ENCODE results near the gene PPM1L. TPM values are rescaled to one million over a fixed set of nuclear protein-coding genes. Genes with fewer than 3 reads are reported as not detected.

Gene PPM1L
- total RNA-seq, 2 donors from 2014 or later: 15.0 to 15.6 TPM

DNA sequence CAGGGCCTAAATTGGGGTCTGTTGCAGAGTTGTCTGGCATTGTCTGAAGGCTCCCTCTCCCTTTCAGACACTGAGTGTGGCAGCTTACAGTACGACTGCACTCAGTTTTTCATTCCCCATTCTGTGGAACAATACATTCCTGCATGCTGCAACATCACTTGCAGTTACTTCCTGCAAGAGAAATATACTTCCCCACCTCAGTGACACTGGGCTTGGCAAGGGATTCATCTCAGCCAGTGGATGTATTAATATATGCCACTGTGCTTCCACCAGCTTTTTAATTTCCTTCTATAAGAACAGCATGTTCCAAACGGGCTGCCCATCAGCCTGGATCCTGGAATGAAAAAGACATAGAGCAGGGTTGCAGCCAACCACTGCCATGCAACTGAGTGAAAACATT is 326.0 kb downstream of the PPM1L start:
- Histone ChIP-seq H3K27ac (no peak overlapping the region), H3K4me3 (no peak overlapping the region), H3K9me3 (no peaks in the 10 kb centered on the region), H3K27me3 (no peaks in the 10 kb centered on the region), H3K9ac (ENCODE audit: low read depth in 2 of 2, low read length in 2 of 2) (no peak overlapping the region), H3K4me1 (no peaks in the 10 kb centered on the region), H3K36me3 (no peaks in the 10 kb centered on the region)
- TF ChIP-seq, protein P1, sequence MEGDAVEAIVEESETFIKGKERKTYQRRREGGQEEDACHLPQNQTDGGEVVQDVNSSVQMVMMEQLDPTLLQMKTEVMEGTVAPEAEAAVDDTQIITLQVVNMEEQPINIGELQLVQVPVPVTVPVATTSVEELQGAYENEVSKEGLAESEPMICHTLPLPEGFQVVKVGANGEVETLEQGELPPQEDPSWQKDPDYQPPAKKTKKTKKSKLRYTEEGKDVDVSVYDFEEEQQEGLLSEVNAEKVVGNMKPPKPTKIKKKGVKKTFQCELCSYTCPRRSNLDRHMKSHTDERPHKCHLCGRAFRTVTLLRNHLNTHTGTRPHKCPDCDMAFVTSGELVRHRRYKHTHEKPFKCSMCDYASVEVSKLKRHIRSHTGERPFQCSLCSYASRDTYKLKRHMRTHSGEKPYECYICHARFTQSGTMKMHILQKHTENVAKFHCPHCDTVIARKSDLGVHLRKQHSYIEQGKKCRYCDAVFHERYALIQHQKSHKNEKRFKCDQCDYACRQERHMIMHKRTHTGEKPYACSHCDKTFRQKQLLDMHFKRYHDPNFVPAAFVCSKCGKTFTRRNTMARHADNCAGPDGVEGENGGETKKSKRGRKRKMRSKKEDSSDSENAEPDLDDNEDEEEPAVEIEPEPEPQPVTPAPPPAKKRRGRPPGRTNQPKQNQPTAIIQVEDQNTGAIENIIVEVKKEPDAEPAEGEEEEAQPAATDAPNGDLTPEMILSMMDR (IDR thresholded peaks at IDR 0.05): no peak
- intact Hi-C loops (cut with DNase I): no loop called here
- no peak for DNase-seq

- H3K4me3 ChIP-seq: no peak overlapping the region
- intact Hi-C loops (cut with DNase I): no loop called here
- H3K27ac ChIP-seq: no peak overlapping the region
- no peak for DNase-seq
- no peaks in the 10 kb centered on the region for H3K4me1 ChIP-seq
- H3K27me3 ChIP-seq: no peaks in the 10 kb centered on the region
- H3K9me3 ChIP-seq: no peaks in the 10 kb centered on the region
- TF ChIP-seq, protein P1 (IDR thresholded peaks at IDR 0.05): no peak
- no peak overlapping the region for H3K9ac ChIP-seq (ENCODE audit: low read depth in 2 of 2, low read length in 2 of 2)
- no peaks in the 10 kb centered on the region for H3K36me3 ChIP-seq
Observed at GRCh38 chr3:161083131-161083530, 327.1 kb downstream of the PPM1L start.

- H3K27ac ChIP-seq: no peak overlapping the region
- H3K27me3 ChIP-seq: no peaks in the 10 kb centered on the region
- intact Hi-C loops (cut with DNase I): no loop called here
- H3K9me3 ChIP-seq: no peaks in the 10 kb centered on the region
- H3K4me3 ChIP-seq: no peak overlapping the region
- H3K4me1 ChIP-seq: no peaks in the 10 kb centered on the region
- TF ChIP-seq, protein P1 (IDR thresholded peaks at IDR 0.05): no peak
- H3K36me3 ChIP-seq: no peaks in the 10 kb centered on the region
- no peak overlapping the region for H3K9ac ChIP-seq (ENCODE audit: low read depth in 2 of 2, low read length in 2 of 2)
- DNase-seq: no peak
Observed at GRCh38 chr3:161084277-161084676, 328.2 kb downstream of the PPM1L start.

DNA sequence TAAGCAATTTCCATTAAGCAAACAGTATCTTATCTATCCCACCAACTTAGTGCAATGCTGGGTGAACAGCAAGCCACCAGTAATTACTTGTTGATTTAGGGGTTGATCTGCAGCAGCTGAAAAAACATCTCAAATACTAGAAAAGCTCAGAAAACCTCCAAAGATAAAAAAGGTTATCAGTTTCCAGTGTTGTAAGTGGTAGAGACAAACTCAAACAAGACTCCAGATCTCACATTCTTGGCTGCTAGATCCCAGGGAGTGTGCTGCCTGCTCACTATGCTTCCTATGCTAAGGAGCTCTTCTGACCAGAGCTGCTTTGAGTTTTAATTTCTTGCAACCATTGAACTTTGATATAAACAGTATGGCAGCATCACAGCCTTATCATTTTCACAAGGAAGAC is 337.9 kb downstream of the PPM1L start:
- Histone ChIP-seq H3K9ac (ENCODE audit: low read depth in 2 of 2, low read length in 2 of 2) (no peak overlapping the region), H3K27ac (no peak overlapping the region), H3K4me3 (no peak overlapping the region), H3K36me3 (no peaks in the 10 kb centered on the region), H3K27me3 (no peaks in the 10 kb centered on the region), H3K4me1 (no peaks in the 10 kb centered on the region), H3K9me3 (no peaks in the 10 kb centered on the region)
- DNase-seq: no peak
- TF ChIP-seq, protein P1 (IDR thresholded peaks at IDR 0.05): no peak
- intact Hi-C loops (cut with DNase I): no loop called here

DNA sequence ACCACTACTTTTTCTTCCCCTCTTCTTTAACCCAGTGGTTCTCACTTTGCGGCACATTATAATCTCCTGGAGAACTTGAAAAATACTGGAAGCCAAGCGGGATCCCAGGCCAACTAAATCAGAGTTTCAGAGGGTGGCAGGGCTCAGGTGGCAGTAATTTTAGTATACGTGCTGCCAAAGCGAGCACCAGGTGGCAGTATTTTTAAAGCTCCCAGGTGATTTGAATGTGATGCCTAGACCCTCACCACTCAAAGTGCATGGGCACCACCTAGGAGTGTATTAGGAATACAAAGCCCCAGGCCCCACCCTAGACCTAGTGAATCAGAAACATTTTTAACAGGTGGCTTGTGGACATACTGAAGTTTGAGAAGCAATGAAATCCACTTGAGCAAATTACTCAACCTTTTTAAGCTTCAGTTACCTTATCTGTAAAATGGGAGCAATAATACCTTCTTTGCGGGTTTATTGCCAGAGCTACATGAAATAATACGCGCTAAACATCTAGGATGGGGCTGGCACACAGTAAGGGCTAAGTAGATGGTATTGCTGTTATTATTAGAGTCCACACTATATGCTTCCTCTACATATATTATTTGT is 340.8 kb downstream of the PPM1L start:
- H3K9me3 ChIP-seq: no peaks in the 10 kb centered on the region
- no peaks in the 10 kb centered on the region for H3K4me1 ChIP-seq
- H3K9ac ChIP-seq (ENCODE audit: low read depth in 2 of 2, low read length in 2 of 2): no peak overlapping the region
- H3K36me3 ChIP-seq: no peaks in the 10 kb centered on the region
- H3K27ac ChIP-seq: no peak overlapping the region
- DNase-seq: no peak
- intact Hi-C loops (cut with DNase I): loop anchor here (5.0 kb wide), 1 partner anchor 330 kb away; no protein-coding TSS in a partner anchor
- no peak overlapping the region for H3K4me3 ChIP-seq
- TF ChIP-seq, protein P1 (IDR thresholded peaks at IDR 0.05): no peak
- H3K27me3 ChIP-seq: no peaks in the 10 kb centered on the region

Measured in colonic mucosa (tissue), 4 donors.